Subcutaneous abdominal adipose tissue (tissue), 5 donors: ENCODE results near the gene EBF4.

ENCODE experiments used
- H3K27ac ChIP-seq: one replicate; pipeline ENCODE4 v1.7.0; 2013; ENCODE audit warnings: low read depth, mild to moderate bottlenecking, inconsistent platforms, low read length, moderate library complexity
- H3K27me3 ChIP-seq, 5 donors: one replicate each; pipeline ENCODE4 v1.7.0; 2013; ENCODE audit warnings: low read length in 5 of 5, inconsistent platforms in 1 of 5; ENCODE audit not compliant: control insufficient read depth in 5 of 5, insufficient read depth in 4 of 5
- H3K36me3 ChIP-seq, 5 donors: one replicate each; pipeline ENCODE4 v1.7.0; 2013; ENCODE audit warnings: low read length in 5 of 5; ENCODE audit not compliant: control insufficient read depth in 5 of 5, insufficient read depth in 5 of 5
- H3K4me1 ChIP-seq, 5 donors: one replicate each; pipeline ENCODE4 v1.7.0; 2013; ENCODE audit warnings: low read length in 5 of 5, mild to moderate bottlenecking in 3 of 5, moderate library complexity in 1 of 5; ENCODE audit not compliant: control insufficient read depth in 5 of 5, insufficient read depth in 5 of 5
- H3K4me3 ChIP-seq, 5 donors: one replicate each; pipeline ENCODE4 v1.7.0; 2013; ENCODE audit warnings: low read length in 5 of 5, low read depth in 1 of 5
- H3K9ac ChIP-seq, 5 donors: one replicate each; pipeline ENCODE4 v1.7.0; 2013; ENCODE audit warnings: low read length in 5 of 5, mild to moderate bottlenecking in 4 of 5, moderate library complexity in 3 of 5
- H3K9me3 ChIP-seq, 5 donors: one replicate each; pipeline ENCODE4 v1.7.0; 2013; ENCODE audit warnings: low read length in 5 of 5; ENCODE audit not compliant: control insufficient read depth in 5 of 5
- donor health status: healthy.
- donor health status: healthy.
- donor health status: healthy.
- donor health status: healthy.
- donor health status: healthy.

The EBF4 gene

DNA sequence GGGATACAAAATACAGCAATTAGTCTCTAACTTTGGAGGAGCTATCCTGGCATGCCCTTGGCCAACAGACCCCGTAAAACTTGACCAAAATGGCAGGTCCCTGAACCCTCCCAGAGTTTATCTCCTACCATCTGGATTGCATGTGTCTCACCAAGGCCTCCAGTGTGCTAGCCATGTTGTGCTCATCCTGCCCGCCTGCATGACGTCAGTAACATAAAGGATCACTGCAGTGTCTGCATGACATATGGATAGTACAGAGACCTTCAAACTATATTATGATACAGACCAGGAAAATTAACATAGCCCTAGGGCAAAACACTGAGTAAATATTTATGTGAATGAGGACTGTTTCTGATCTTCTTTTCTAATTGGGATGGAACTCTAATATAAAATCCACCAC is 82.6 kb downstream of the EBF4 start:
- H3K9ac ChIP-seq: no peak overlapping the region
- H3K4me3 ChIP-seq: no peak overlapping the region
- no peaks in the 10 kb centered on the region for H3K36me3 ChIP-seq
- no peaks in the 10 kb centered on the region for H3K27me3 ChIP-seq
- peaks cover 0 to 8% (median 8%) of the 10 kb centered on the region in 5 donors for H3K9me3 ChIP-seq
- no peak overlapping the region for H3K27ac ChIP-seq
- peaks cover 0 to 3% (median 2%) of the 10 kb centered on the region in 5 donors for H3K4me1 ChIP-seq

GRCh38 chr20:2778602-2779321 is 86.2 kb downstream of the EBF4 start:
- Histone ChIP-seq H3K4me3 (no peak overlapping the region), H3K27ac (no peak overlapping the region), H3K36me3 (no peaks in the 10 kb centered on the region), H3K4me1 (no peaks in the 10 kb centered on the region), H3K9me3 (peaks cover 0 to 8% (median 8%) of the 10 kb centered on the region in 5 donors), H3K9ac (no peak overlapping the region), H3K27me3 (peaks cover 0 to 6% (median 0%) of the 10 kb centered on the region in 5 donors)

DNA sequence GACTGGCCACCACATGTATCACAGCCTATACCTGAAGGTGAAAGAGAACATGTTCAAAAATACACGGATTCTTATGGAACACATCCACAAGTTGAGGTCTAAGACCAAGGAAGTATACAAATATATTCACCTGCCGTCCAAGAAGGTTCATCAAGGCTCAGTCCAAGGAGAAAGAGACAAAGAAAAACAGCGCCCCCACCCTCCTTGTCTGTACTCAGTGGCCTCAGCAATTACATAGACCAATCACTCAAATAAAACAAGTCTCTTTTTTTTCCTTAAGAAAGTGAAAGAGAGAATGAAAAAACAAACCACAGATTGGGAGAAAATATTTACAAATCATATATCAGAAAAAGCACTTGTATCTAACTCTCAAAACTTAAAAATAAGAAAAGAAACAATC is 88.4 kb downstream of the EBF4 start:
- no peak overlapping the region for H3K9ac ChIP-seq
- no peak overlapping the region for H3K4me3 ChIP-seq
- no peaks in the 10 kb centered on the region for H3K4me1 ChIP-seq
- H3K9me3 ChIP-seq: peaks cover 0 to 2% (median 1%) of the 10 kb centered on the region in 5 donors
- H3K27me3 ChIP-seq: peaks cover 0 to 6% (median 0%) of the 10 kb centered on the region in 5 donors
- H3K36me3 ChIP-seq: no peaks in the 10 kb centered on the region
- H3K27ac ChIP-seq: no peak overlapping the region

GRCh38 chr20:2783908-2784566 is 91.5 kb downstream of the EBF4 start:
- H3K4me1 ChIP-seq: no peaks in the 10 kb centered on the region
- no peak overlapping the region for H3K9ac ChIP-seq
- H3K36me3 ChIP-seq: no peaks in the 10 kb centered on the region
- no peak overlapping the region for H3K4me3 ChIP-seq
- H3K9me3 ChIP-seq: no peaks in the 10 kb centered on the region
- peaks cover 0 to 6% (median 3%) of the 10 kb centered on the region in 5 donors for H3K27me3 ChIP-seq
- H3K27ac ChIP-seq: no peak overlapping the region

DNA sequence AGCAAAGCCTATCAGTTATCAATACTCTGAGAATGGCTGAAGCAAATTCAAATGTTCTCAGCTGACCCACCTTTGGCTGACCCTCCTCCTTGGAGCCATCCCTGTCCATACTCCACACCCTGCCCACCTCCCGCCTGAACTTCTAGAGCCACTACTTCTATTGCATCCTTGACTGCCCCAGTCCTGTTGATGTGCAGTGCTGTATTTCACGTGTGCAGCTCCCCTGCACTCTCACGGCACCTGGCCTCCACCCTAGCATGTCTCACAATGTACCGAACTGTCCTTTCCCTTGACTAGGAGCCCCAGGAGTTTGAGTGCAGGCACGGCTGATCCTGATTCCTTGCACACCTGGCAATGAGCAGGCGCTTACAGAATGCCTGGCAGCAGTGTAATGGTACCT is 100.9 kb downstream of the EBF4 start:
- H3K4me3 ChIP-seq: no peak overlapping the region
- H3K36me3 ChIP-seq: no peaks in the 10 kb centered on the region
- no peaks in the 10 kb centered on the region for H3K9me3 ChIP-seq
- H3K4me1 ChIP-seq: no peaks in the 10 kb centered on the region
- peaks cover 9 to 51% (median 36%) of the 10 kb centered on the region in 5 donors for H3K27me3 ChIP-seq
- no peak overlapping the region for H3K9ac ChIP-seq
- H3K27ac ChIP-seq: no peak overlapping the region

DNA sequence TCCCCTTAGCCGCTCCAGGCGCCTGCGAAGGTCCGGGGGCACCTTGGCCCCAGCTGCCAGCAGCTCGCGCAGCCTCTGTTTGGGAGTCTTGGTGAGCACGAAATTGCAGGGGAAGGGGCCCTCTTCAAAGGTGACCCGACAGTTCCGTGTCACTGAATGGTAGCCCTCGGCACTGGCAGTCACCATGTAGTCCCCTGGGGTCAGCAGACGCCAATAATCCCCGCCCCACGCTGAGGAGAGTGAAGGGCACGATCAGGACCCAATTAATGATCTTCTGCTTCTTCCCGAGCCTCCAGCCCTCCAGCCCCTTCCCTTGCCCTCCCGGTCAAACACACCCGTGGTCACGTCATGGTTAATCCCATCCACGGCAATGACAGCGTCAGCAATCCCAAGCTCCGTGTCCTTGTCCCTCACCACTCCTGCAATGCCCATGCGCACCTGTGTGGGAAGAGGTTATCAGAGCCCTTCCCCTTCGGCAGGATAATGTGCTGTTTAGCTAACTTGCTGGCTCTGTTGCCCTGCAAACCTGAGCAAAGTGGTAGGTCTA is 101.7 kb downstream of the EBF4 start:
- H3K4me3 ChIP-seq: no peak overlapping the region
- no peak overlapping the region for H3K9ac ChIP-seq
- H3K4me1 ChIP-seq: peaks cover 0 to 1% (median under 1%) of the 10 kb centered on the region in 5 donors
- H3K27ac ChIP-seq: no peak overlapping the region
- H3K36me3 ChIP-seq: no peaks in the 10 kb centered on the region
- peaks cover 8 to 56% (median 44%) of the 10 kb centered on the region in 5 donors for H3K27me3 ChIP-seq
- H3K9me3 ChIP-seq: no peaks in the 10 kb centered on the region

GRCh38 chr20:2794866-2795447 is 102.4 kb downstream of the EBF4 start:
- H3K9me3 ChIP-seq: no peaks in the 10 kb centered on the region
- H3K27ac ChIP-seq: no peak overlapping the region
- H3K36me3 ChIP-seq: no peaks in the 10 kb centered on the region
- peaks cover 0 to 8% (median 7%) of the 10 kb centered on the region in 5 donors for H3K4me1 ChIP-seq
- no peak overlapping the region for H3K4me3 ChIP-seq
- H3K27me3 ChIP-seq: peaks cover 14 to 58% (median 51%) of the 10 kb centered on the region in 5 donors
- no peak overlapping the region for H3K9ac ChIP-seq

DNA sequence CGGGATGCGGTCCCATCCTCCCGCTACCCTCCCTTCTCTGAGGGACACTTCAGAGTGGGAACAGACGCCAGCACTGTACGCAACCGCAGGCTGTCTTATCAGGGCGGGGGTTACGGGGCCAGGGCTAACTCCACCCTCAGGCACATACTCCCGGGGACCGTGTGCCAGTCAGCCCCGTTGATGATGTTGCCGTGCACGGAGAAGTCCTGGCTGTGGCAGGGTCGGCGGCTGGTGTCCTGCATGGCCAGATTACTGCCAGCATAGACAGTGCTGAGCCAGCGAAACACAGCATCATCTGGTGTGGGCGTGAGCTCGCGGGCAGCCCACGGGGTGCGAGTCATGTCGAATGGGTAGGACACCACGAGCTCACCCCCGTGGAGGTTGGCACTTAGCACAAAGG is 102.9 kb downstream of the EBF4 start:
- Histone ChIP-seq H3K4me3 (no peak overlapping the region), H3K27me3 (peaks cover 18 to 58% (median 54%) of the 10 kb centered on the region in 5 donors), H3K27ac (no peak overlapping the region), H3K4me1 (peaks cover 0 to 13% (median 10%) of the 10 kb centered on the region in 5 donors), H3K36me3 (no peaks in the 10 kb centered on the region), H3K9ac (no peak overlapping the region), H3K9me3 (no peaks in the 10 kb centered on the region)

GRCh38 chr20:2796011-2796660 is 103.6 kb downstream of the EBF4 start:
- Histone ChIP-seq H3K4me1 (peaks cover 0 to 19% (median 16%) of the 10 kb centered on the region in 5 donors), H3K9ac (no peak overlapping the region), H3K36me3 (no peaks in the 10 kb centered on the region), H3K27me3 (peaks cover 24 to 63% (median 59%) of the 10 kb centered on the region in 5 donors), H3K4me3 (no peak overlapping the region), H3K27ac (no peak overlapping the region), H3K9me3 (peaks cover 0 to 3% (median 0%) of the 10 kb centered on the region in 5 donors)
